GM23248 (cell line): ENCODE measurements around the gene TK1. TPM values are rescaled to one million over a fixed set of nuclear protein-coding genes. Genes with fewer than 3 reads are reported as not detected.
"Not testable (repeated sequence)": the region's sequence is repeated elsewhere in the genome, so short reads cannot be mapped to it uniquely, and the experiment has no call there.

ENCODE experiments used
- DNase-seq: peaks from one replicate; pipeline ENCODE4 v3.0.0-alpha.2; 2015
- H2AFZ ChIP-seq: fragments of 200-600 bp; sonication (generic); 2 replicates; pipeline ENCODE4 v1.6.1; 2016; ENCODE audit warnings: antibody characterized with exemption
- H3F3A ChIP-seq: fragments of 200-600 bp; sonication (generic); 2 replicates; pipeline ENCODE4 v1.6.1; 2016; ENCODE audit warnings: mild to moderate bottlenecking, antibody characterized with exemption, mixed run types; ENCODE audit not compliant: insufficient read depth
- H3K27ac ChIP-seq: fragments of 200-600 bp; sonication (generic); 2 replicates; pipeline ENCODE4 v1.5.1; 2016; ENCODE audit warnings: mild to moderate bottlenecking
- H3K27me3 ChIP-seq: fragments of 200-600 bp; sonication (generic); replicated peaks from 2 replicates; pipeline ENCODE4 v1.6.1; 2016; ENCODE audit warnings: mild to moderate bottlenecking; ENCODE audit not compliant: insufficient read depth
- H3K36me3 ChIP-seq: fragments of 200-600 bp; sonication (generic); 2 replicates; pipeline ENCODE4 v1.6.1; 2016; ENCODE audit warnings: low read depth, mild to moderate bottlenecking
- H3K4me1 ChIP-seq: fragments of 200-600 bp; sonication (generic); 2 replicates; pipeline ENCODE4 v1.6.1; 2016; ENCODE audit warnings: mild to moderate bottlenecking; ENCODE audit not compliant: insufficient read depth
- H3K4me2 ChIP-seq: fragments of 200-600 bp; sonication (generic); one replicate; pipeline ENCODE4 v1.6.1; 2016; ENCODE audit warnings: mild to moderate bottlenecking; ENCODE audit not compliant: unreplicated experiment
- H3K4me3 ChIP-seq: fragments of 200-600 bp; sonication (generic); 2 replicates; pipeline ENCODE4 v1.5.1; 2016; ENCODE audit warnings: mild to moderate bottlenecking
- H3K79me2 ChIP-seq: fragments of 200-600 bp; sonication (generic); 2 replicates; pipeline ENCODE4 v1.6.1; 2016; ENCODE audit warnings: mild to moderate bottlenecking; ENCODE audit not compliant: insufficient read depth
- H3K9ac ChIP-seq: fragments of 200-600 bp; sonication (generic); 2 replicates; pipeline ENCODE4 v1.6.1; 2016; ENCODE audit warnings: mild to moderate bottlenecking
- H3K9me2 ChIP-seq: fragments of 200-600 bp; sonication (generic); 2 replicates; pipeline ENCODE4 v1.6.1; 2016; ENCODE audit warnings: mixed run types, mild to moderate bottlenecking, moderate library complexity; ENCODE audit not compliant: insufficient read depth
- H3K9me3 ChIP-seq: fragments of 200-600 bp; sonication (generic); one replicate; pipeline ENCODE4 v1.6.1; 2017; ENCODE audit warnings: low read depth
- H4K20me1 ChIP-seq: fragments of 200-600 bp; sonication (generic); 2 replicates; pipeline ENCODE4 v1.6.0; 2016; ENCODE audit not compliant: insufficient read depth
- EZH2 ChIP-seq: fragments of 200-600 bp; sonication (generic); IDR thresholded peaks from 2 replicates; pipeline ENCODE4 v1.6.1; 2018; ENCODE audit warnings: antibody characterized with exemption, mild to moderate bottlenecking; ENCODE audit not compliant: insufficient read depth, poor library complexity, severe bottlenecking
- EZH2phosphoT487 ChIP-seq: fragments of 200-600 bp; sonication (generic); IDR thresholded peaks from 2 replicates; pipeline ENCODE4 v1.6.1; 2018; ENCODE audit warnings: antibody characterized with exemption, moderate library complexity, mild to moderate bottlenecking, low read depth; ENCODE audit not compliant: insufficient read depth
- WGBS, 2 experiments: methylation state at CpG; one replicate each; pipeline ENCODE4 v1.1.6; 2015 to 2017; ENCODE audit warnings: low lambda C conversion rate in 2 of 2, low coverage in 1 of 2; ENCODE audit errors: missing lambda C conversion rate in 2 of 2; 5-methylcytosine and 5-hydroxymethylcytosine counted together
- in situ Hi-C: fragments of 300-500 bp; cut with MboI; formaldehyde crosslinking; loops from 2 replicates; pipeline ENCODE4 v1.15.0; 2020
- polyA plus RNA-seq: library from polyadenylated mRNA; unstranded; fragments of >200 nt; fragmentation: Nextera tagmentation; extraction: Ambion mirVana; gene quantifications from 2 replicates; pipeline ENCODE4 v1.2.1, GENCODE V29; 2016
- total RNA-seq: library from RNA; depleted of rRNA; stranded (reverse); fragments of >200 nt; shearing (Covaris generic); gene quantifications from 2 replicates; pipeline ENCODE4 v1.2.3, GENCODE V29; 2014

Gene TK1
- total and polyA plus RNA-seq, 2 experiments from 2014 or later = 79.4 to 84.5 TPM

- Histone ChIP-seq H3K27me3 (no peaks in the 10 kb centered on the region), H2AFZ (no peak overlapping the region), H4K20me1 (no peaks in the 10 kb centered on the region), H3K36me3 (no peaks in the 10 kb centered on the region), H3F3A (no peaks in the 10 kb centered on the region), H3K9me3 (no peaks in the 10 kb centered on the region), H3K27ac (no peak overlapping the region), H3K79me2 (no peaks in the 10 kb centered on the region), H3K4me2 (no peak overlapping the region), H3K4me1 (no peaks in the 10 kb centered on the region), H3K9me2 (no peaks in the 10 kb centered on the region), H3K9ac (no peak overlapping the region), H3K4me3 (no peak overlapping the region)
- TF ChIP-seq EZH2phosphoT487 (no peak), EZH2 (no peak)
- DNase-seq = peak; percentile 77
- WGBS, 2 experiments = 34 to 36% methylated on average over 33 to 58 of the region's 58 CpGs
- in situ Hi-C loops = no loop called here
Measured at GRCh38 chr17:78140169-78141051, 46.4 kb downstream of the TK1 start.

- H3K9me2 ChIP-seq, H3K36me3 ChIP-seq, H3K27ac ChIP-seq, H2AFZ ChIP-seq, H3K4me2 ChIP-seq, H3K9me3 ChIP-seq, H3K27me3 ChIP-seq, H4K20me1 ChIP-seq, H3K79me2 ChIP-seq, in situ Hi-C loops, H3K4me1 ChIP-seq, H3K4me3 ChIP-seq, H3F3A ChIP-seq, DNase-seq, H3K9ac ChIP-seq: not testable (repeated sequence)
- WGBS, 2 experiments = 84 to 85% methylated on average over 12 of the region's 12 CpGs
Measured at GRCh38 chr17:78139861-78140168, 47.0 kb downstream of the TK1 start.

GRCh38 chr17:78138204-78139060 is 48.4 kb downstream of the TK1 start:
- 64 to 83% methylated on average over 14 to 17 of the region's 17 CpGs for WGBS, 2 experiments

GRCh38 chr17:78137392-78138203 is 49.3 kb downstream of the TK1 start:
- Histone ChIP-seq H3F3A (no peaks in the 10 kb centered on the region), H3K79me2 (no peaks in the 10 kb centered on the region), H3K4me1 (no peaks in the 10 kb centered on the region), H3K9me2 (no peaks in the 10 kb centered on the region), H3K9ac (no peak overlapping the region), H4K20me1 (no peaks in the 10 kb centered on the region), H2AFZ (no peak overlapping the region), H3K27me3 (peaks cover 12% of the 10 kb centered on the region; the same call in 1 of the 2 replicates), H3K36me3 (no peaks in the 10 kb centered on the region), H3K9me3 (no peaks in the 10 kb centered on the region), H3K27ac (no peak overlapping the region), H3K4me3 (no peak overlapping the region), H3K4me2 (no peak overlapping the region)
- WGBS, 2 experiments = 62 to 65% methylated on average over 26 of the region's 26 CpGs
- DNase-seq = no peak
- in situ Hi-C loops = no loop called here
- TF ChIP-seq EZH2 (no peak), EZH2phosphoT487 (no peak)

More at GRCh38 chr17:78138204-78139060, 48.4 kb downstream of the TK1 start:
- Histone ChIP-seq H3K27me3 (0 out of 2 replicates have a peak, but pooled peaks cover 6% of the 10 kb centered on the region), H4K20me1 (no peaks in the 10 kb centered on the region), H3K36me3 (no peaks in the 10 kb centered on the region), H3K9ac (no peak overlapping the region), H3K9me2 (no peaks in the 10 kb centered on the region), H2AFZ (no peak overlapping the region), H3K4me2 (no peak overlapping the region), H3K4me1 (no peaks in the 10 kb centered on the region), H3F3A (no peaks in the 10 kb centered on the region), H3K27ac (no peak overlapping the region), H3K79me2 (no peaks in the 10 kb centered on the region), H3K9me3 (no peaks in the 10 kb centered on the region), H3K4me3 (no peak overlapping the region)
- no peak for DNase-seq
- TF ChIP-seq EZH2phosphoT487 = no peak
- TF ChIP-seq EZH2 = no peak
- in situ Hi-C loops = no loop called here
